ENCODE data around the gene KRR1. TPM values are rescaled to one million over a fixed set of nuclear protein-coding genes. Genes with fewer than 3 reads are reported as not detected.

The KRR1 gene
- polyA plus RNA-seq, 1 donor = 43.8 TPM

Other genes starting within 250 kb of the KRR1 start
- 3.1 TPM for gene CAPS2, start 181.3 kb downstream of the KRR1 start, polyA plus RNA-seq
- gene GLIPR1L1, start 176.9 kb downstream of the KRR1 start, polyA plus RNA-seq = 0.27 TPM
- 1.3 TPM for gene GLIPR1L2, start 120.5 kb downstream of the KRR1 start, polyA plus RNA-seq
- gene GLIPR1, start 30.9 kb downstream of the KRR1 start, polyA plus RNA-seq = 14.1 TPM

Data from large intestine (tissue), 1 donor.